Inflammatory macrophage treated with lipopolysaccharide for 1 hour (primary cell): Measurements from ENCODE around the gene DISC1.

Experiments
- DNase-seq, 2 donors: peaks; one replicate each; pipeline ENCODE4 v3.0.0-alpha.2; 2020 to 2022

DISC1 gene

DNA sequence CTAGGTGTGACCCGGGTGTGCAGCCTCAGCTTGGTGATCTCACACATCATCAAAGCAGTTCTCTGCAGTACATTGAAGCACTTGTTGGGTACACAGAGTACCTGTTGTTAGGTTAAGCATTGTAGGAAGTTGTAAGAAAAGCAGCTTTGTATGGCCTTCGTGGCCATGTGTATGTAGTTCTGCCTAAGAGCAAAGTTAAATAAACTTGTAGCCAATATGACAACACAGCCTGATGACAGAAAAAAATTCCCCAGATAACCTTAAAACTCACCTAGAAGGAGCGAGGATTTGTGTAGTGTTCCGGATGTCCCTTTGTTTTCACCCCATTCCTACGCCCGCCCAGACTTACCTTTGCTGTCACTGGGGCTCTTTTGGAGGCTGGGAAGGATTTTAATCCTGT is 48.0 kb downstream of the DISC1 start:
- DNase-seq = no peak

GRCh38 chr1:231676487-231676886 is 49.9 kb downstream of the DISC1 start:
- no peak for DNase-seq

- DNase-seq = no peak
Observed at GRCh38 chr1:231677442-231677841, 50.9 kb downstream of the DISC1 start.

GRCh38 chr1:231678011-231678432 is 51.4 kb downstream of the DISC1 start:
- no peak for DNase-seq

DNA sequence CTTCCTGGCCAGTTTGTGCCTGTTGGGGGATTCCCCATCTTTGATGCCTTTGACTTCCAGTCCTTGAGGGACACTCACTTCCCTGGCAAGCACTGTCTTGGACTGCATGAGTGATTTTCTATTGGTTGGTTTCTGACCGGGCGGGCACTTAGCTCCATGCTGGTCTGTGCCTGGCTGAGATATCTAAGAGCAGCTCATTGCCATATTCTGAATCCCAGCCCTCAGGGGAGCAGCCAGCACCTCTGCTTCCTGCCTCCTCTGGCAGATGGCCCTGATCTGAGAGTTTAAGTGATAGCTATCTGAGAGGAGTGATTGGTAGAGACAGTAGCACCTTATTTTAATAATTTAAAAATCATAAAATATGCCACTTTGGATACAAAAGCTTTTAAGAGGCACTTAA is 52.5 kb downstream of the DISC1 start:
- no peak for DNase-seq

DNA sequence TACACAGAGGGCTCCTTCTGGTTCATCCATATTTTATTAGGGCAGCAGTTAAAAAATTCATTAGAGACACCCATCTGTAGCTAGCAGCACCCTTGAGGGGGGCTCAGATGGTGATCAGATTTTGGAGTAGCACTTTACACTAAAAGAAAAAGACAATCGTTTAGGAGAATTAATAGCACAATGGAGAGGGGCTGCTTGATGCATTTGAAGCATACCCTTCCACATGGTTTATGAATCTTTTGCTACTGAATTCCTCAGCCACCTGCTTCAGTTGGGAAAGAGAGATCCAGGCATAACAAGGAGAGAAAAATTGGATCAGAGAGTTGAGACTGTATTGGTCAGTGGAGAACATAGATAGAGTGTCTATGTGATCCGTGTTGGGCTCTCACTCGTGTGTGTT is 54.4 kb downstream of the DISC1 start:
- DNase-seq = no peak

DNA sequence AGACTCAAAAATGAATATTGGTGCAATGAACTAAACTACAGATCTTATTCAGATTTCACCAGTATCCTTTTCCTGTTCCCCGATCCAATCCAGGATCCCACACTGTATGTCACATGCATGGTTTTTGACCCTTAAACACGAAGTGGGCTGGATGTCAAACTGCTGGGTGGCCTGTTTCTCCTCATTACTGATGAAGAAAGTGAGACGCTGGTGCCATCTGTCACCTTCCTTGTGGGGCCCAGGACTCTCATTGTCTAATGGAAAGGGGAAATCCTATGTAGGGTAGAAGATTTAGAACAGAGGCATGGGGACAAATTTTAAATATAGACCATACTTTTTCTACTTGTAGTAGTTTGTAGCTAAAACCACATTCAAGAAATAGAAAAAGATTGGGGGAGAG is 56.2 kb downstream of the DISC1 start:
- no peak for DNase-seq

DNA sequence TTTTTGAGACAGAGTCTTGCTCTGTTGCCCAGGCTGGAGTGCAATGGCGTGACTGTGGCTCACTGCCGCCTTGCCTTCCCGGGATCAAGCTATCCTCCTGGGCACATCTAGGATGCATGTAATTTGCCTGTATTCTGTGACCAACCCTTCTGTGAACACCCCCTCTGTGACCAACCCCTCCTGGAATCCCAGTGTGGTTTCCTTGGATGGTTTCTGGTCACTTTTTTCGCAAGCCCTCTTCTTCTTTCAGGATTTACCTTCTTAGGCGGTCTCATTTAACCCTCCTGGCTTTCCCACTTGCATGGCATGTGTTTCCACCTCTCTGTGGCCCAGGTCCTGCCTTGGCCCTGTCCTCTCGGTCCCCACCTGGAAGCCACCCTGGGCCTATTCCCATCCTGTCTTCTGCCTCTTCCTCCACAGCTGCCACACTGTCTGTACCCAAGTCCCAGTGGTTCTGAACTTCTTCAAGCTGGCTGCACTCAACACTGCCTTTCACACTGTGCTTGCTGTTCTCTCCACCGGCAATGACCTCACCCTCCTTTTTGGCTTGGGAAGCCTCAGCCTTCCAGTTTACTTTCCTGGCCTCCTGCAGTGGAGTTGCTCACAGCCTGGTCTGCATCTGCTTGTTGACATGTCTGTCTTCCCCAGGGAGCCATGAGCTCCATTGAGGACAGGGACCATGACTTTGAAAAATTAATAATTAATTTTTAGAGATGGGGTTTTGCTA is 57.0 kb downstream of the DISC1 start:
- DNase-seq = no peak

- DNase-seq = no peak
Observed at GRCh38 chr1:231684356-231685244, 58.0 kb downstream of the DISC1 start.

- no peak for DNase-seq
Observed at GRCh38 chr1:231686384-231686783, 59.8 kb downstream of the DISC1 start.

GRCh38 chr1:231688989-231689388 is 62.4 kb downstream of the DISC1 start:
- no peak for DNase-seq

DNA sequence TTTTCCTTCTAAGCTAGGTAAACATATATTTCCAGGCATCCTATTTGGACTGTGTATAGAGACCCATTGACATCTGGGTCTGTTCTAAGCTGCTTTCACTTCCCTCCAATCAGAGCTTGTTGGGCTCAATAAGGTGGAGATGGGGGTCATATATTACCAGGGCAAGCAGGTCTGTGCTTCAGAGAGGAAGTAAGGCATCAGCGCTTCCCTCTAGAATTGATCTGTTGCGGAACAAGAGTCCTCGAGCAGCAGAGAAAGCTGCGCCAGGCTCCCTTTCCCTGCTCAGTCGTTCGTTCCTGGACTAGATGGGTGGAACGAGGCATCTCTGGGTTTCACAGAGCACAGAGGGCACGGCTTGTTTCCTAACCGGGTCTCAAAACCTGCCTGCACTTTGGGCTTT is 63.5 kb downstream of the DISC1 start:
- peak in 1 of 2 donors; percentile 9 for DNase-seq

GRCh38 chr1:231691618-231692259 is 65.1 kb downstream of the DISC1 start:
- no peak for DNase-seq

GRCh38 chr1:231693361-231694074 is 66.9 kb downstream of the DISC1 start:
- no peak for DNase-seq

DNA sequence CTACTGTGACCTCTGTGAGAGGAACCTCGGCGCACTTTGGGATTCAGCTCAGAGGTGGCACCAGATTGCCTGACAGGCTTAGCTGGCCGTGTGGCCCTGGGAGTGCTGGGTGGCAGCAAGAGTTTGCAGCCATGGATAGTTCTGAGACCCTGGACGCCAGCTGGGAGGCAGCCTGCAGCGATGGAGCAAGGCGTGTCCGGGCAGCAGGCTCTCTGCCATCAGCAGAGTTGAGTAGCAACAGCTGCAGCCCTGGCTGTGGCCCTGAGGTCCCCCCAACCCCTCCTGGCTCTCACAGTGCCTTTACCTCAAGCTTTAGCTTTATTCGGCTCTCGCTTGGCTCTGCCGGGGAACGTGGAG is 67.5 kb downstream of the DISC1 start:
- no peak for DNase-seq

- no peak for DNase-seq
Observed at GRCh38 chr1:231694465-231695077, 68.0 kb downstream of the DISC1 start.

DNA sequence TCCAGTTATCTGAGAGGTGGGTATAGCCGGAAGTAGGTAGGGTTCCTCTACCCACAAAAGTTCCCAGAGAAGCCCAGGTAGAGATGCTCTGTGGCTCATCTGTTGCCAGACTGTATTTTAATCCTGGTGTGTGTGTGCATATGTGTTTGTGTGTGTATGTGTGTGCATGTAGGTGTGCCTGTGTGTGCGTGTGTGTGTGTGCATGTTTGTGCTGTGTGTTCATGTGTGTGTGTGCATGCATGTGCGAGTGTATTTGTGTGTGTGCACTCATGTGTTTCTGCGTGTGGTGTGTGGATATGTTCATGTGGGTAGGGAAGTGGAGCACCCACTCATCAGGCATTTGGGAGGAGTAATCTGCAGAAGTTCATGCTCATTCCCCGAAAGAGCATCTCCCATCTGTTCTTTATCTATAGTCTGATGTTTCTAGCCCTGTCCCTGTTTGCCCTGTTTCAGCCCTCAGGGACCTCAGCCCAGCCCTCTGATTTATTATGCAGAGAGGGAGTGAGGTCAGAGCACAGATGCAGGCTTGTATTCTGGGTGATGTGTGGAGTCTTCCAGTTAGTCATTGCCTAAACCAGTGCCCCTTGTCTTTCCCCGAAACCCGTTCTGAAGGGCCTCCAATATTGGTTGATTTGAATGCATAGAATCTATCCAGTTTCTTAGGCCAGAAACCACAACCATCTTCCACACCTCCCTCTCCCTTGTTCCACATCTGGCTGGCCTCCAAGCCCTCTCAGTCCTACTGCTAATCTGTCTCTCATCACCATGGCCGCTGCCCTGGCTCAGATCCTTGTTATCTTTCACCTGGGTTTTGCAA is 69.1 kb downstream of the DISC1 start:
- no peak for DNase-seq

DNA sequence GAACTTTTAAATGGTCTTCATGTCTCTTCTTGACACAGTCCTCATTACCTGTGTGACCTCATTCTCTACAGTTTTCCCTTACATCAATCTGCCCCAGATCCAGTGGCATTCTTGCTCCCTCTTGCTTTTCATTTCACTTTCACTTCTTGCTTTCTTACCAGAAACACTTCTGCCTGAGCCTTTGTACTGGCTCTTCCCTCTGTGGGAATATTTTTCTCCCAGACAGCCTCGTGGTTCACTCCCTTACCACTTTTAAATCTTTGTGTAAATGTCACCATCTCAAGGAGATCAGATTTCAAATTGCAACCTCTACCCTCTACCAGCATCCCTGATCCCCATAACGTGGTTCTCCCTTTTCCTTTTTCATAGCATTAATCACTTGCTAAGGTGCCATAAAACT is 73.2 kb downstream of the DISC1 start:
- peak; percentile 43 to 62 for DNase-seq

GRCh38 chr1:231701306-231701705 is 74.7 kb downstream of the DISC1 start:
- DNase-seq = no peak

DNA sequence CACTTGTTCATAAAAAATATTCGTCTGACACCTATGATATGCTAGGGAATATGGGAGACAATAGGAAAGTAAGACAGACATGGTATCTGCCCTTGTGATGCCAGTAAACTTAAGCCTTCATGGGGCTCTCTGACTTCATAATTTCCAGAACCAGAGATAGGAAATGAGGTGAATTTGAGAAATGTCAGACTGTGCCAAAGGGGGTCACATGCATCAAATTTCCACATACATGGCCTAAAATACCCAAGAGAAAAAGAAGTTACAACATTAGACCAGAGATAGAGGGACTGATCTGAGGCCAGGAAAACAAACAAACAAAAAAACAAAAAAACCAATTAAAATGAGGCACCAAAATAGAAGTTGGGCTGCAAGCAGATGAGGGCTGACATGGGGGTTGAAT is 75.7 kb downstream of the DISC1 start:
- DNase-seq = peak in 1 of 2 donors; percentile 52

DNA sequence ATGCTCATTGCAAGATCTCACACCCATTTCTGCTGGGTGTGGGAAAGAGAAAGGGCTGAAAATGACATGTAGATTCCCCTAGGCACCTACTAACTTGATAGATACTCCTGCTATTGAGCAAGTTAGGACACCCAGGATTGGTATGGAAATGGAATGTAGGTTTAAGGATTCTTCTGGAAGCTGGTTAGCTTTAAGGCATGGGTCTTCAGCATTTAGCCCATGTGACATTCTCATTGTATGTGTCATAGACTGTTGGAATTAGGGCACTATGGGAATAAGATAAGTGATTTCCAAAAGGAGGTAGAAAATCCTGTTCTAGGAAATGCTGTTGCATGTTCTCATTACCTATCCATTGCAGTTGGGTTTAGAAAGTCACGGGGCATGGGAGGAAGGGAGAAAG is 76.2 kb downstream of the DISC1 start:
- DNase-seq = no peak
